HepG2 (cell line): ENCODE results near the gene PLXNA4. TPM values are rescaled to one million over a fixed set of nuclear protein-coding genes. Genes with fewer than 3 reads are reported as not detected.

Experiments
- ATAC-seq: fragments of 200-7000 bp; cut with Tn5 transposase; 3 replicates; pipeline ENCODE4 v1.9.1; 2020; ENCODE audit warnings: mild to moderate bottlenecking, moderate library complexity
- BruUV-seq: library from RNA; stranded (reverse); fragments of 400-500 nt; replicated peaks from 2 replicates; lab custom pipeline; 2021; lab: Mats Ljungman, UMichigan
- CTCF ChIA-PET: fragments of 300-600 bp; formaldehyde crosslinking; extraction: SDS; loops from one replicate; lab custom pipeline; 2021; ENCODE audit warnings: low total read pairs, inconsistent platforms, low intra/inter-chr PET ratio; lab: Yijun Ruan, JAX
- POLR2A ChIA-PET: fragments of 350-600 bp; sonication (Branson Sonifier 250); formaldehyde crosslinking; loops from one replicate; lab custom pipeline; 2020; ENCODE audit warnings: antibody characterized with exemption, inconsistent platforms; lab: Yijun Ruan, JAX
- DNase-seq: peaks from one replicate; pipeline ENCODE4 v3.0.0-alpha.2; 2015; ENCODE audit warnings: low spot score
- FAIRE-seq: peaks from 3 replicates; lab custom pipeline; 2011; peaks lifted over from hg19 to GRCh38; lab: Jason Lieb, UNC
- H2AFZ ChIP-seq: one replicate; pipeline ENCODE4 v1.6.1; 2011; ENCODE audit warnings: low read length, inconsistent platforms
- H3K27ac ChIP-seq: fragments of 300-600 bp; 3 replicates; pipeline ENCODE4 v1.8.0; 2011; ENCODE audit warnings: mixed run types, mild to moderate bottlenecking, mixed read lengths, low read length, inconsistent platforms; ENCODE audit not compliant: insufficient read depth; ENCODE audit errors: extremely low read length
- H3K27me3 ChIP-seq, 2 experiments: fragments of 200-600 bp in 1 of 2; 2 replicates in 1 of 2; 3 replicates in 1 of 2; pipeline versions ENCODE4 v1.6.0 to v1.8.0; 2011; ENCODE audit warnings: low read length in 2 of 2, mild to moderate bottlenecking in 2 of 2, moderate library complexity in 2 of 2, inconsistent platforms in 1 of 2; ENCODE audit not compliant: insufficient read depth in 2 of 2, control insufficient read depth in 1 of 2
- H3K36me3 ChIP-seq, 2 experiments: fragments of 200-600 bp in 1 of 2; replicated peaks in 1 of 2; 2 replicates in 1 of 2; 3 replicates in 1 of 2; pipeline versions ENCODE4 v1.5.1 to v1.8.0; 2011; ENCODE audit warnings: low read length in 2 of 2, inconsistent platforms in 1 of 2; ENCODE audit not compliant: insufficient read depth in 2 of 2, control insufficient read depth in 1 of 2
- H3K4me1 ChIP-seq: 2 replicates; pipeline ENCODE4 v1.5.1; 2012; ENCODE audit warnings: low read length, inconsistent platforms; ENCODE audit not compliant: insufficient read depth
- H3K4me2 ChIP-seq: 2 replicates; pipeline ENCODE4 v1.6.0; 2011; ENCODE audit warnings: low read depth, low read length, inconsistent platforms
- H3K4me3 ChIP-seq, 3 experiments: fragments of 200-600 bp in 1 of 3; sonication (generic), shearing (Covaris generic) in 1 of 3; replicated peaks in 1 of 3; 2 replicates each; pipeline ENCODE4 v1.5.1; 2011 to 2016; ENCODE audit warnings: low read length in 3 of 3, inconsistent platforms in 2 of 3, low read depth in 2 of 3, mild to moderate bottlenecking in 2 of 3, control low read depth in 1 of 3, mixed read lengths in 1 of 3; ENCODE audit not compliant: insufficient read depth in 1 of 3
- H3K79me2 ChIP-seq: one replicate; pipeline ENCODE4 v1.6.1; 2011; ENCODE audit warnings: low read length, inconsistent platforms; ENCODE audit not compliant: insufficient read depth
- H3K9ac ChIP-seq: 2 replicates; pipeline ENCODE4 v1.6.0; 2011; ENCODE audit warnings: mild to moderate bottlenecking, low read depth, low read length, inconsistent platforms; ENCODE audit not compliant: insufficient read depth
- H3K9me3 ChIP-seq: 2 replicates; pipeline ENCODE4 v1.5.1; 2012; ENCODE audit warnings: mild to moderate bottlenecking, low read length
- H4K20me1 ChIP-seq: 2 replicates; pipeline ENCODE4 v1.6.0; 2011; ENCODE audit warnings: inconsistent platforms, mild to moderate bottlenecking, low read length, moderate library complexity; ENCODE audit not compliant: insufficient read depth
- ELK4 ChIP-seq: sonication (generic); formaldehyde crosslinking; IDR thresholded peaks from 2 replicates; pipeline ENCODE4 v1.9.0; 2021; ENCODE audit warnings: missing genetic modification reagents, borderline replicate concordance
- JUNB ChIP-seq: sonication (generic); formaldehyde crosslinking; IDR thresholded peaks from 2 replicates; pipeline ENCODE4 v1.8.0; 2022; ENCODE audit warnings: missing genetic modification reagents, mild to moderate bottlenecking, borderline replicate concordance
- KLF12 ChIP-seq: sonication (generic); formaldehyde crosslinking; IDR thresholded peaks from 2 replicates; pipeline ENCODE4 v1.4.0; 2020; ENCODE audit warnings: missing genetic modification reagents, borderline replicate concordance
- MBNL3 ChIP-seq: fragments of 250-450 bp; sonication (Bioruptor Pico); conservative IDR thresholded peaks from 2 replicates; pipeline ENCODE4 v1.8.0; 2022; ENCODE audit warnings: mild to moderate bottlenecking, inconsistent platforms
- TEF ChIP-seq: sonication (generic); formaldehyde crosslinking; IDR thresholded peaks from 2 replicates; pipeline ENCODE4 v1.5.0; 2020; ENCODE audit warnings: missing genetic modification reagents
- ZFAT ChIP-seq: sonication (generic); formaldehyde crosslinking; conservative IDR thresholded peaks from 2 replicates; pipeline ENCODE4 v1.8.1; 2023; ENCODE audit warnings: missing genetic modification reagents, inconsistent platforms
- ZMYM3 ChIP-seq: sonication (generic); formaldehyde crosslinking; IDR thresholded peaks from 2 replicates; pipeline ENCODE4 v1.5.1; 2020; ENCODE audit warnings: mild to moderate bottlenecking, missing genetic modification reagents
- ZNF17 ChIP-seq: sonication (generic); formaldehyde crosslinking; IDR thresholded peaks from 2 replicates; pipeline ENCODE4 v1.5.0; 2020; ENCODE audit warnings: mild to moderate bottlenecking, missing genetic modification reagents
- WGBS: methylation state at CpG from one replicate; pipeline ENCODE4 v1.1.6; 2017; ENCODE audit warnings: low lambda C conversion rate; 5-methylcytosine and 5-hydroxymethylcytosine counted together
- in situ Hi-C: cut with HindIII; loops from 2 replicates; pipeline ENCODE4 v1.10.0; 2017; ENCODE audit warnings: low pct_unique_long_range_greater_than_20kb; ENCODE audit not compliant: extremely low pct_ligation_motif_present
- intact Hi-C: fragments of 100-400 bp; cut with micrococcal nuclease; formaldehyde crosslinking; loops from one replicate; pipeline ENCODE4 v1.10.0; 2022; ENCODE audit not compliant: unreplicated experiment
- polyA plus RNA-seq, 8 experiments: library from polyadenylated mRNA; depleted of rRNA in 3 of 8; stranded (reverse) in 7 of 8; unstranded in 1 of 8; fragments of >200 nt; fragmentation: Illumina TruSeq in 4 of 8; extraction: Trizol in 4 of 8; gene quantifications; 2 replicates each; pipeline versions ENCODE4 v1.2.1 to v1.2.3, GENCODE V29; 2011 to 2016; ENCODE audit warnings: low read depth in 4 of 8, missing spikeins in 1 of 8, mixed read lengths in 1 of 8; ENCODE audit not compliant: insufficient read depth in 1 of 8
- total RNA-seq, 5 experiments: library from RNA; depleted of rRNA; stranded (reverse); fragments of >200 nt; fragmentation: Illumina TruSeq; extraction: Trizol; gene quantifications; 2 replicates each; pipeline ENCODE4 v1.2.3, GENCODE V29; 2016; ENCODE audit warnings: low read depth in 1 of 5
- TF ChIP-seq, protein P1 (sequence below): sonication (generic); formaldehyde crosslinking; IDR thresholded peaks from 2 replicates; pipeline ENCODE4 v1.5.0; 2020; ENCODE audit warnings: mild to moderate bottlenecking, missing genetic modification reagents
- TF ChIP-seq, protein P2 (sequence below): sonication (generic); formaldehyde crosslinking; IDR thresholded peaks from 2 replicates; pipeline ENCODE4 v1.9.0; 2021; ENCODE audit warnings: missing genetic modification reagents, mild to moderate bottlenecking, borderline replicate concordance

The PLXNA4 gene
- total and polyA plus RNA-seq, 2 of the 13 experiments (the other 11 are each of a cell fraction or from before 2014, with no cell fraction given) = 0.01 to 0.04 TPM

DNA sequence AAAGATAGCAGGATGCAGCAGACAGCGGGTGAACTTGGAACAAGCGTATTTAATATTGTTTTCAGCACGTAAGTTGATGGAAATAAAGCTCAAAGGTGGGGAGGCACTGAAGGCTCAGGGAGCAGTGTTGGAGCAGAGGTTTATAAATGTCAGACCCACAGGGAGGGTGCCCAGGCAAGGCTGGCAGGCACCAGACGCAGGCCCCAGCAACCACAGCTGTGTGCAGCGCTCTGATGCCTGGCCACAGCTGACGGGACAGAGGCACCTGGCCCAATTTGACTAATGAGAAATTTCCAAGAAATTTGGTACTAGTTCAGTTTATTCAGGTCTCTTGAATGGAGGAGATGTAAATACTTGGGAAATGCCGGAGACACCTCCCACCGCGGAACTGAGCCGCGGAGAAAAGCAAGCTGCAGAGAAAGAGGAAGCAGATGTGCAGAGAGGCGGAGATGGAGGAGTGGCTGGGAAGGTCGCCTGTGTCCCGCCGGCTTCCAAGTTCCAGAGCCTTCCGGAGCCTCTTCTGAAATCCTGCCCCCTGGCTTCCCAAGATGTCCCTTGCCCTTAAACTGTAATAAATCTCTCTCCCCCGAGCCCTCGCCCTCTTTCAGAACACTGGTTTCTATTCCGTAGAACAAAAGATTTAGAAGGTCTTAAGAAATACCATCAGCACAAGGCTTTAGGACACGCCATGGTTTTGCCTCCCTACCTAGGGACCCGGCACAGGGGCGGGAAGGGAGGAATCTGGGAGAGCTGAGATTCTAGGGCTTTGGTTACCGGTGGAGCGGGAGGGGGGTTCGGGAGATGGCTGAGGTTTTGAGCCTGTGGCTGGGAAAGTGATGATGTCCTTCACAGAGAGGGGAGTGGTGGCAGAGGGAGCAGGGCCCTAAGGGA, 38.4 kb upstream of the PLXNA4 start:
- no peak overlapping the region for H3K4me2 ChIP-seq
- no peak overlapping the region for H3K4me3 ChIP-seq
- 18% methylated on average over 24 of the region's 25 CpGs for WGBS
- FAIRE-seq = no peak
- no TSS peak for BruUV-seq
- TF ChIP-seq ZMYM3 (no peak), ZNF17 (CRISPR knock-in tag) (no peak)
- TF ChIP-seq, protein P1, sequence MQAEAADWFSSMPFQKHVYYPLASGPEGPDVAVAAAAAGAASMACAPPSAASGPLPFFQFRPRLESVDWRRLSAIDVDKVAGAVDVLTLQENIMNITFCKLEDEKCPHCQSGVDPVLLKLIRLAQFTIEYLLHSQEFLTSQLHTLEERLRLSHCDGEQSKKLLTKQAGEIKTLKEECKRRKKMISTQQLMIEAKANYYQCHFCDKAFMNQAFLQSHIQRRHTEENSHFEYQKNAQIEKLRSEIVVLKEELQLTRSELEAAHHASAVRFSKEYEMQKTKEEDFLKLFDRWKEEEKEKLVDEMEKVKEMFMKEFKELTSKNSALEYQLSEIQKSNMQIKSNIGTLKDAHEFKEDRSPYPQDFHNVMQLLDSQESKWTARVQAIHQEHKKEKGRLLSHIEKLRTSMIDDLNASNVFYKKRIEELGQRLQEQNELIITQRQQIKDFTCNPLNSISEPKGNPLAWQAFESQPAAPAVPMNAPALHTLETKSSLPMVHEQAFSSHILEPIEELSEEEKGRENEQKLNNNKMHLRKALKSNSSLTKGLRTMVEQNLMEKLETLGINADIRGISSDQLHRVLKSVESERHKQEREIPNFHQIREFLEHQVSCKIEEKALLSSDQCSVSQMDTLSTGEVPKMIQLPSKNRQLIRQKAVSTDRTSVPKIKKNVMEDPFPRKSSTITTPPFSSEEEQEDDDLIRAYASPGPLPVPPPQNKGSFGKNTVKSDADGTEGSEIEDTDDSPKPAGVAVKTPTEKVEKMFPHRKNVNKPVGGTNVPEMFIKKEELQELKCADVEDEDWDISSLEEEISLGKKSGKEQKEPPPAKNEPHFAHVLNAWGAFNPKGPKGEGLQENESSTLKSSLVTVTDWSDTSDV (CRISPR knock-in tag) = no peak
- TF ChIP-seq, all 625 proteins: peak for 0
- intact Hi-C loops = no loop called here
- no peak overlapping the region for H2AFZ ChIP-seq
- H3K9ac ChIP-seq = no peak overlapping the region
- DNase-seq (no peak), ATAC-seq (no peak)
- POLR2A ChIA-PET = no interaction called here
- H3K79me2 ChIP-seq = no peaks in the 10 kb centered on the region
- H3K4me1 ChIP-seq = no peaks in the 10 kb centered on the region
- H3K36me3 ChIP-seq = no peaks in the 10 kb centered on the region
- in situ Hi-C loops = no loop called here
- no peaks in the 10 kb centered on the region for H4K20me1 ChIP-seq
- H3K27ac ChIP-seq = no peak overlapping the region
- no peaks in the 10 kb centered on the region for H3K9me3 ChIP-seq
- H3K27me3 ChIP-seq = peaks cover 2 to 47% of the 10 kb centered on the region in 2 experiments; a peak in 3 of 5 replicates
- CTCF ChIA-PET = no interaction called here

- BruUV-seq = no TSS peak
- no peak for TF ChIP-seq JUNB (CRISPR knock-in tag)
- no peak for TF ChIP-seq KLF12
- no peak for TF ChIP-seq ELK4
- TF ChIP-seq TEF = no peak
- no peak for TF ChIP-seq MBNL3 (CRISPR knock-in tag)
- TF ChIP-seq, protein P2, sequence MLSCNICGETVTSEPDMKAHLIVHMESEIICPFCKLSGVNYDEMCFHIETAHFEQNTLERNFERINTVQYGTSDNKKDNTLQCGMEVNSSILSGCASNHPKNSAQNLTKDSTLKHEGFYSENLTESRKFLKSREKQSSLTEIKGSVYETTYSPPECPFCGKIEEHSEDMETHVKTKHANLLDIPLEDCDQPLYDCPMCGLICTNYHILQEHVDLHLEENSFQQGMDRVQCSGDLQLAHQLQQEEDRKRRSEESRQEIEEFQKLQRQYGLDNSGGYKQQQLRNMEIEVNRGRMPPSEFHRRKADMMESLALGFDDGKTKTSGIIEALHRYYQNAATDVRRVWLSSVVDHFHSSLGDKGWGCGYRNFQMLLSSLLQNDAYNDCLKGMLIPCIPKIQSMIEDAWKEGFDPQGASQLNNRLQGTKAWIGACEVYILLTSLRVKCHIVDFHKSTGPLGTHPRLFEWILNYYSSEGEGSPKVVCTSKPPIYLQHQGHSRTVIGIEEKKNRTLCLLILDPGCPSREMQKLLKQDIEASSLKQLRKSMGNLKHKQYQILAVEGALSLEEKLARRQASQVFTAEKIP (CRISPR knock-in tag) = no peak
- no peak for TF ChIP-seq ZFAT
These were observed 37.5 kb upstream of the PLXNA4 start for GRCh38 chr7:132613737-132614136.

More at GRCh38 chr7:132613737-132614136, 37.5 kb upstream of the PLXNA4 start:
- WGBS = 21% methylated on average over 2 of the region's 2 CpGs
- Histone ChIP-seq H4K20me1 (no peaks in the 10 kb centered on the region), H2AFZ (no peak overlapping the region), H3K4me3 (no peak overlapping the region), H3K27me3 (peaks cover 2 to 47% of the 10 kb centered on the region in 2 experiments; a peak in 3 of 5 replicates), H3K4me1 (no peaks in the 10 kb centered on the region), H3K4me2 (no peak overlapping the region), H3K27ac (no peak overlapping the region), H3K9me3 (no peaks in the 10 kb centered on the region), H3K79me2 (no peaks in the 10 kb centered on the region), H3K9ac (no peak overlapping the region), H3K36me3 (no peaks in the 10 kb centered on the region)
- no peak for FAIRE-seq
- ChIA-PET CTCF (no interaction called here), POLR2A (no interaction called here)
- DNase-seq = no peak
- in situ Hi-C loops (no loop called here), intact Hi-C loops (no loop called here)
- ATAC-seq = no peak
